Measurements from ENCODE around the gene IGLL5.

IGLL5 gene

DNA sequence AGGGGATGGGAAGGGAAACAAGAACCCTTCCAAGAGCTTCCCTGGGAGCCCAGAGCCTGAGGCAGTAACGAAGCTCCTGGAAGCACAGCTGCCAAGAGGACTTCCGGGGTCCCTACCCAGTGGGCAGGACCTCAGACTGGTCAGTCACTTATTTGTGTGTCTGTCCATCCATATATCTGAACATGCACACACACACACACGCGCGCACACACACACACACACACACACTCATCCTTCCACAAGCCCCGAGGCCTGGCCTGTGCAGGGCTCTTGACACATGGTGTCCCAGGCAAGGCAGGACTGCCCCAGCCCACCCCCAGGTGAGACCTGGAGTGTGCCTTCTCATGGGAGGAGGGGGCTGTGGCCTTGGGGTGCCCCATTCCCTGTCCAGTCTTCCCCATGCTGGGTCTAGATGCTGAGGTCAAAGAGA is 44.9 kb downstream of the IGLL5 start:
- H2AFZ ChIP-seq (ENCODE audit: low read length), result no peak overlapping the region

DNA sequence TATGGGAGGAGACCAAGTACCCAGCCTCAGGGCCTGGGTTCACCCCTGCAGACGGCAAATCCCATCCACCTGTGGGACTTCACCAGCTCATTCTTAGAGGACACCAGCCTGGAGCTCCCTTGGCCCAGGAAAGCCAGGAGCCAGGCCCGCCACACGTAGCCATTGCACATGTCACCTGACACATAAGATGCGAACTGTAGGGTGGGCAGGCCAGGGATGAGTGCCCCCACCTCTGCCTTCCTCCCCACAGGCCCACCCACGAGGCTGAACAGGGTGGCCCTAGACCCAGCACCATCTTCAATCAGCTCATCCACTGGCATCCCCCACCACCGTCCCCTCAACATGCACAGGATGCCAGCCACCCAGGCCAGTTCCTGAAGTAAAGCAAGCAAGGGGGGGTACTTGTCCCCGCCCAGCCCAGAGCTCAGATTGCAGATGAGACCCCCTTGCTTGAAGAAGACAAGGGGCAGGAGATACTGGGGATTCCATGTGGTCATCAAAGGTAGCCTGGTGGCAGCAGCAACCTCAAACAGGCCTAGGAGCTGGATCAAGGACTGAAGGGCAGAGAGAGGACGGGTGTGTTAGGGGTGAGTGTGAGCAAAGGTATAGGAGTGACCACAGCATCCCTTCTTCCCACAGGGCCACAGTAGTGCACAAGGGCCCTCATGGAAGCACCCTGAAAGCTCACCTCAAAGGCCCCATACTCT is 45.6 kb downstream of the IGLL5 start:
- peak overlapping the region; percentile 93 for H3K9ac ChIP-seq (ENCODE audit: low read length)
- H3K4me2 ChIP-seq (ENCODE audit: low read depth, low read length), result no peak overlapping the region

More for the DNA sequence above, 44.9 kb downstream of the IGLL5 start:
- Histone ChIP-seq H3K79me2 (ENCODE audit: low read length) (peaks cover 86% of the 10 kb centered on the region), H3K4me3 (ENCODE audit: low read length) (no peak overlapping the region), H4K20me1 (ENCODE audit: insufficient read depth, low read length) (no peaks in the 10 kb centered on the region), H3K36me3 (replicated peaks; ENCODE audit: insufficient read depth, low read length) (no peaks in the 10 kb centered on the region), H3K27ac (ENCODE audit: low read length) (peak overlapping the region; percentile 99), H3K27me3 (replicated peaks; ENCODE audit: insufficient read depth, low read length) (no peaks in the 10 kb centered on the region), H3K4me2 (ENCODE audit: low read depth, low read length) (peak overlapping the region; percentile 53), H3K9ac (ENCODE audit: low read length) (peak overlapping the region; percentile 93), H3F3A (ENCODE audit: insufficient read depth, low read length) (peaks cover 54% of the 10 kb centered on the region), H3K9me2 (replicated peaks; ENCODE audit: insufficient read depth, low read length) (no peaks in the 10 kb centered on the region), H3K9me3 (replicated peaks; ENCODE audit: insufficient read depth, low read length) (no peaks in the 10 kb centered on the region), H3K4me1 (ENCODE audit: low read length) (peaks cover 93% of the 10 kb centered on the region)
- TF ChIP-seq EZH2 (optimal IDR thresholded peaks at IDR 0.05; ENCODE audit: low read depth, low read length) (no peak), EZH2phosphoT487 (IDR thresholded peaks at IDR 0.05; ENCODE audit: low read length) (no peak), CTCF (IDR thresholded peaks at IDR 0.05; ENCODE audit: low read length) (no peak)
- DNase-seq, result peak; percentile 36

DNA sequence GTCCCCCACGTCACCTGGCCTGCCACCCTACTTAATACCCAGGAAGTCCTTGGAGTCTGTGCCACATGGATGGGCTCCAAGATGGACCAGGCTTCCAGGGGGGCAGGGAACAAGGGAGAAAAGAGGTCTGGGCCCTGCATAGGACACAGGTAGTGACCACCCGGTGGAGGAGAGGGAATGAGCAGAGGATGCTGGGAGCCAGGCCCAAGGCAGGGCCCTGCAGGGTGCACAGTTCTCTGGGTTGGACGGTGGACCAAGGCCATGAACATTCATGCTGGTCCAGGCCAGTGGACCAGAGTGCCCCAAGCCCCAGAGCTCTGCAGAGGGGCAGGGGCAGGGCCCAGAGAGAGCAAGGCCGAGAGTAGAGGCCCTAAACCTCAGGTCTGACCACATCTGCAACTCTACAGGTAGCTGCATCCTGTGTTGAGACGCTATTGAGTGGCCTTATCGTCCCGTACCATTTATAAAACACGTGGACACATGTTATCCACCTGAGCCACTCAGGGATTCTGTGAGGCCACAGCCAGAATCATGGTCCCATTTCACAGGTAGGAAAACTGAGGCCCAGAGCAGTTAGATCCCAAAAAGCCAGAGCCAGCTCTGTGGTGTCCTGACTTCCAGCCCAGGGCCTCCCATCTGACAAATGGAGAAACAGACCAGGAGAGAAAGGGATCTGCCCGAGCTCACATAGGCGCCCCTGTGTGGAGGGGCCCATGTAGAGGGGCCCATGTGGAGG is 46.4 kb downstream of the IGLL5 start:
- peaks cover 95% of the 10 kb centered on the region for H3K4me1 ChIP-seq (ENCODE audit: low read length)
- H3K79me2 ChIP-seq (ENCODE audit: low read length), result peaks cover 91% of the 10 kb centered on the region
- peak overlapping the region; percentile 93 for H3K9ac ChIP-seq (ENCODE audit: low read length)
- no peak for TF ChIP-seq CTCF (IDR thresholded peaks at IDR 0.05; ENCODE audit: low read length)
- TF ChIP-seq EZH2phosphoT487 (IDR thresholded peaks at IDR 0.05; ENCODE audit: low read length), result no peak
- TF ChIP-seq EZH2 (optimal IDR thresholded peaks at IDR 0.05; ENCODE audit: low read depth, low read length), result no peak
- H3K9me2 ChIP-seq (replicated peaks; ENCODE audit: insufficient read depth, low read length), result no peaks in the 10 kb centered on the region
- no peaks in the 10 kb centered on the region for H3K27me3 ChIP-seq (replicated peaks; ENCODE audit: insufficient read depth, low read length)
- no peak overlapping the region for H3K4me2 ChIP-seq (ENCODE audit: low read depth, low read length)
- no peak overlapping the region for H3K4me3 ChIP-seq (ENCODE audit: low read length)
- H2AFZ ChIP-seq (ENCODE audit: low read length), result no peak overlapping the region
- no peaks in the 10 kb centered on the region for H4K20me1 ChIP-seq (ENCODE audit: insufficient read depth, low read length)
- peak overlapping the region; percentile 99 for H3K27ac ChIP-seq (ENCODE audit: low read length)
- DNase-seq, result no peak
- no peaks in the 10 kb centered on the region for H3K9me3 ChIP-seq (replicated peaks; ENCODE audit: insufficient read depth, low read length)
- H3K36me3 ChIP-seq (replicated peaks; ENCODE audit: insufficient read depth, low read length), result no peaks in the 10 kb centered on the region
- peaks cover 44% of the 10 kb centered on the region for H3F3A ChIP-seq (ENCODE audit: insufficient read depth, low read length)

More for the DNA sequence above, 45.6 kb downstream of the IGLL5 start:
- DNase-seq, result no peak
- H3K4me1 ChIP-seq (ENCODE audit: low read length), result peaks cover 92% of the 10 kb centered on the region
- H4K20me1 ChIP-seq (ENCODE audit: insufficient read depth, low read length), result no peaks in the 10 kb centered on the region
- peaks cover 49% of the 10 kb centered on the region for H3F3A ChIP-seq (ENCODE audit: insufficient read depth, low read length)
- peak overlapping the region; percentile 99 for H3K27ac ChIP-seq (ENCODE audit: low read length)
- H3K9me2 ChIP-seq (replicated peaks; ENCODE audit: insufficient read depth, low read length), result no peaks in the 10 kb centered on the region
- peaks cover 85% of the 10 kb centered on the region for H3K79me2 ChIP-seq (ENCODE audit: low read length)
- H3K4me3 ChIP-seq (ENCODE audit: low read length), result no peak overlapping the region
- H3K27me3 ChIP-seq (replicated peaks; ENCODE audit: insufficient read depth, low read length), result no peaks in the 10 kb centered on the region
- TF ChIP-seq EZH2phosphoT487 (IDR thresholded peaks at IDR 0.05; ENCODE audit: low read length) (no peak), CTCF (IDR thresholded peaks at IDR 0.05; ENCODE audit: low read length) (no peak), EZH2 (optimal IDR thresholded peaks at IDR 0.05; ENCODE audit: low read depth, low read length) (no peak)
- no peaks in the 10 kb centered on the region for H3K9me3 ChIP-seq (replicated peaks; ENCODE audit: insufficient read depth, low read length)
- H3K36me3 ChIP-seq (replicated peaks; ENCODE audit: insufficient read depth, low read length), result no peaks in the 10 kb centered on the region
- H2AFZ ChIP-seq (ENCODE audit: low read length), result no peak overlapping the region
